ENCODE results near the gene REPS1. TPM values are rescaled to one million over a fixed set of nuclear protein-coding genes. Genes with fewer than 3 reads are reported as not detected.
"Not testable (repeated sequence)": the region's sequence is repeated elsewhere in the genome, so short reads cannot be mapped to it uniquely, and the experiment has no call there.

Gene REPS1
- total and polyA plus RNA-seq, 2 donors (not counting 1 experiment from before 2014, with no cell fraction given): 38.1 to 57.1 TPM

DNA sequence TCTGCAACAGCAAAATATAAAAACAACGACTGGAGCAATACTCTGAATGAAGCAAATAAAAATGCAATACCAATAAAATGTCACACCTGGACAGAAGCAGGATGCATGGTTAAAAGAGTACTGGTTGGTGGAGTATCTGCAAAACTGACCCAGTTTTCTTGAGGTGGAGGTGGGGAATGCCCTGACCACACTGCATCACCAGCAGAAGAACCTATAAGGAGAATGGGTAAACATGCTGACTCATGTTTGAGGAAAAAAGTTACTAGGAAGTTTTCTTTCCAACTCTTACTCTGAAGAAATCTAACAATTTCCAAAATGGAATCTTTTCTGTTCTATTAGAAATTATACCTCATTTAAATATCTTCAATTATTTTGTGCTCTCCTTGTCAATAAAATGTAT, 43.6 kb downstream of the REPS1 start:
- DNase-seq (no peak), ATAC-seq (ENCODE audit: low read depth) (no peak)
- Histone ChIP-seq H3K4me1 (ENCODE audit: control insufficient read depth in 2 of 2, insufficient read depth in 2 of 2, low read length in 2 of 2) (no peaks in the 10 kb centered on the region), H3K9me3 (ENCODE audit: control extremely low read depth in 1 of 3, control insufficient read depth in 2 of 3, insufficient read depth in 1 of 3, low read length in 2 of 3) (no peaks in the 10 kb centered on the region), H3K9ac (ENCODE audit: low read length) (no peak overlapping the region), H3K27me3 (replicated peaks in 1 of 4; ENCODE audit: control extremely low read depth in 1 of 4, control insufficient read depth in 3 of 4, insufficient read depth in 4 of 4, low read length in 3 of 4) (no peaks in the 10 kb centered on the region), H3K79me2 (ENCODE audit: control insufficient read depth, insufficient read depth, low read length) (peaks cover 5% of the 10 kb centered on the region), H3K27ac (ENCODE audit: low read length in 2 of 2) (no peak overlapping the region), H3K4me2 (replicated peaks; ENCODE audit: low read depth, low read length, poor library complexity, severe bottlenecking) (no peak overlapping the region), H4K20me1 (ENCODE audit: control insufficient read depth, insufficient read depth, low read length, poor library complexity, severe bottlenecking) (peaks cover 6% of the 10 kb centered on the region), H2AFZ (ENCODE audit: insufficient read depth, low read depth, low read length, poor library complexity, severe bottlenecking) (no peak overlapping the region), H3K36me3 (replicated peaks in 1 of 2; ENCODE audit: control extremely low read depth in 1 of 2, control insufficient read depth in 1 of 2, extremely low read depth in 1 of 2, insufficient read depth in 2 of 2, low read length in 1 of 2) (peaks cover 5 to 32% of the 10 kb centered on the region in 2 experiments), H3K4me3 (ENCODE audit: control extremely low read depth in 1 of 5, extremely low read depth in 1 of 5, insufficient read depth in 1 of 5, low read depth in 2 of 5, low read length in 4 of 5) (no peak overlapping the region)
- TF ChIP-seq, protein P1, sequence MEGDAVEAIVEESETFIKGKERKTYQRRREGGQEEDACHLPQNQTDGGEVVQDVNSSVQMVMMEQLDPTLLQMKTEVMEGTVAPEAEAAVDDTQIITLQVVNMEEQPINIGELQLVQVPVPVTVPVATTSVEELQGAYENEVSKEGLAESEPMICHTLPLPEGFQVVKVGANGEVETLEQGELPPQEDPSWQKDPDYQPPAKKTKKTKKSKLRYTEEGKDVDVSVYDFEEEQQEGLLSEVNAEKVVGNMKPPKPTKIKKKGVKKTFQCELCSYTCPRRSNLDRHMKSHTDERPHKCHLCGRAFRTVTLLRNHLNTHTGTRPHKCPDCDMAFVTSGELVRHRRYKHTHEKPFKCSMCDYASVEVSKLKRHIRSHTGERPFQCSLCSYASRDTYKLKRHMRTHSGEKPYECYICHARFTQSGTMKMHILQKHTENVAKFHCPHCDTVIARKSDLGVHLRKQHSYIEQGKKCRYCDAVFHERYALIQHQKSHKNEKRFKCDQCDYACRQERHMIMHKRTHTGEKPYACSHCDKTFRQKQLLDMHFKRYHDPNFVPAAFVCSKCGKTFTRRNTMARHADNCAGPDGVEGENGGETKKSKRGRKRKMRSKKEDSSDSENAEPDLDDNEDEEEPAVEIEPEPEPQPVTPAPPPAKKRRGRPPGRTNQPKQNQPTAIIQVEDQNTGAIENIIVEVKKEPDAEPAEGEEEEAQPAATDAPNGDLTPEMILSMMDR (IDR thresholded peaks at IDR 0.05): no peak
- TF ChIP-seq EZH2 (IDR thresholded peaks at IDR 0.05; ENCODE audit: borderline replicate concordance, insufficient read depth, low read depth, low read length, poor library complexity, severe bottlenecking): no peak
- CTCF ChIA-PET: no interaction called here
- no peaks in the 10 kb centered on the region for H3K9me3 Mint-ChIP-seq (ENCODE audit: insufficient read depth)
- H3K4me1 Mint-ChIP-seq: peaks cover 4% of the 10 kb centered on the region
- H3K27me3 Mint-ChIP-seq: no peaks in the 10 kb centered on the region
- no CpG with 5 or more reads among the region's 1 CpG for WGBS (ENCODE audit: insufficient coverage)
- intact Hi-C loops (cut with micrococcal nuclease): no loop called here
- no peak overlapping the region for H3K27ac Mint-ChIP-seq
- POLR2A ChIA-PET: no interaction called here
- H3K4me3 Mint-ChIP-seq: no peak overlapping the region

GRCh38 chr6:138943089-138943625, 44.9 kb downstream of the REPS1 start:
- H3K27ac Mint-ChIP-seq: no peak overlapping the region
- POLR2A ChIA-PET: no interaction called here

GRCh38 chr6:138936873-138937272, 51.2 kb downstream of the REPS1 start:
- POLR2A ChIA-PET; H2AFZ ChIP-seq (ENCODE audit: insufficient read depth, low read depth, low read length, poor library complexity, severe bottlenecking); H3K4me2 ChIP-seq (replicated peaks; ENCODE audit: low read depth, low read length, poor library complexity, severe bottlenecking); DNase-seq; H3K79me2 ChIP-seq (ENCODE audit: control insufficient read depth, insufficient read depth, low read length); H3K27me3 Mint-ChIP-seq; CTCF ChIA-PET; H3K4me3 Mint-ChIP-seq; H3K9me3 Mint-ChIP-seq (ENCODE audit: insufficient read depth); ATAC-seq (ENCODE audit: low read depth); H3K27ac ChIP-seq (ENCODE audit: low read length in 2 of 2); H3K4me3 ChIP-seq (ENCODE audit: control extremely low read depth in 1 of 5, extremely low read depth in 1 of 5, insufficient read depth in 1 of 5, low read depth in 2 of 5, low read length in 4 of 5); H4K20me1 ChIP-seq (ENCODE audit: control insufficient read depth, insufficient read depth, low read length, poor library complexity, severe bottlenecking); H3K9ac ChIP-seq (ENCODE audit: low read length); H3K4me1 Mint-ChIP-seq; intact Hi-C loops (cut with micrococcal nuclease); H3K4me1 ChIP-seq (ENCODE audit: control insufficient read depth in 2 of 2, insufficient read depth in 2 of 2, low read length in 2 of 2); H3K27ac Mint-ChIP-seq; H3K27me3 ChIP-seq (replicated peaks in 1 of 4; ENCODE audit: control extremely low read depth in 1 of 4, control insufficient read depth in 3 of 4, insufficient read depth in 4 of 4, low read length in 3 of 4); H3K9me3 ChIP-seq (ENCODE audit: control extremely low read depth in 1 of 3, control insufficient read depth in 2 of 3, insufficient read depth in 1 of 3, low read length in 2 of 3): not testable (repeated sequence)
- H3K36me3 ChIP-seq (replicated peaks in 1 of 2; ENCODE audit: control extremely low read depth in 1 of 2, control insufficient read depth in 1 of 2, extremely low read depth in 1 of 2, insufficient read depth in 2 of 2, low read length in 1 of 2): peaks cover 8 to 36% of the 10 kb centered on the region in 2 experiments
- no CpG with 5 or more reads among the region's 1 CpG for WGBS (ENCODE audit: insufficient coverage)

More at GRCh38 chr6:138943089-138943625, 44.9 kb downstream of the REPS1 start:
- Histone ChIP-seq H2AFZ (ENCODE audit: insufficient read depth, low read depth, low read length, poor library complexity, severe bottlenecking) (no peak overlapping the region), H3K9me3 (ENCODE audit: control extremely low read depth in 1 of 3, control insufficient read depth in 2 of 3, insufficient read depth in 1 of 3, low read length in 2 of 3) (no peaks in the 10 kb centered on the region), H3K36me3 (replicated peaks in 1 of 2; ENCODE audit: control extremely low read depth in 1 of 2, control insufficient read depth in 1 of 2, extremely low read depth in 1 of 2, insufficient read depth in 2 of 2, low read length in 1 of 2) (peaks cover 5 to 44% of the 10 kb centered on the region in 2 experiments), H3K27ac (ENCODE audit: low read length in 2 of 2) (no peak overlapping the region), H3K4me1 (ENCODE audit: control insufficient read depth in 2 of 2, insufficient read depth in 2 of 2, low read length in 2 of 2) (no peaks in the 10 kb centered on the region), H3K4me3 (ENCODE audit: control extremely low read depth in 1 of 5, extremely low read depth in 1 of 5, insufficient read depth in 1 of 5, low read depth in 2 of 5, low read length in 4 of 5) (no peak overlapping the region), H3K27me3 (replicated peaks in 1 of 4; ENCODE audit: control extremely low read depth in 1 of 4, control insufficient read depth in 3 of 4, insufficient read depth in 4 of 4, low read length in 3 of 4) (no peaks in the 10 kb centered on the region), H4K20me1 (ENCODE audit: control insufficient read depth, insufficient read depth, low read length, poor library complexity, severe bottlenecking) (no peaks in the 10 kb centered on the region), H3K9ac (ENCODE audit: low read length) (no peak overlapping the region), H3K4me2 (replicated peaks; ENCODE audit: low read depth, low read length, poor library complexity, severe bottlenecking) (no peak overlapping the region), H3K79me2 (ENCODE audit: control insufficient read depth, insufficient read depth, low read length) (no peaks in the 10 kb centered on the region)
- no peak for DNase-seq
- Mint-ChIP-seq H3K4me3 (no peak overlapping the region), H3K4me1 (peaks cover 2% of the 10 kb centered on the region), H3K27me3 (no peaks in the 10 kb centered on the region), H3K9me3 (ENCODE audit: insufficient read depth) (no peaks in the 10 kb centered on the region)
- intact Hi-C loops (cut with micrococcal nuclease): no loop called here
- CTCF ChIA-PET: no interaction called here
- TF ChIP-seq, protein P1 (IDR thresholded peaks at IDR 0.05): no peak
- no peak for TF ChIP-seq EZH2 (IDR thresholded peaks at IDR 0.05; ENCODE audit: borderline replicate concordance, insufficient read depth, low read depth, low read length, poor library complexity, severe bottlenecking)
- no peak for ATAC-seq (ENCODE audit: low read depth)
- no CpG with 5 or more reads among the region's 2 CpGs for WGBS (ENCODE audit: insufficient coverage)
